HepG2 (cell line): ENCODE results near the gene NME4. TPM values are rescaled to one million over a fixed set of nuclear protein-coding genes. Genes with fewer than 3 reads are reported as not detected.

Experiments
- ARID2 ChIP-seq: sonication (generic); formaldehyde crosslinking; IDR thresholded peaks from 2 replicates; pipeline ENCODE4 v1.8.1; 2022; ENCODE audit warnings: mild to moderate bottlenecking, missing genetic modification reagents, borderline replicate concordance
- CBFB ChIP-seq: sonication (generic); formaldehyde crosslinking; IDR thresholded peaks from 2 replicates; pipeline ENCODE4 v1.4.0; 2020; ENCODE audit warnings: missing genetic modification reagents
- CEBPG ChIP-seq: IDR thresholded peaks from 2 replicates; pipeline ENCODE4 v1.6.1; 2016
- ELF4 ChIP-seq: sonication (generic); formaldehyde crosslinking; IDR thresholded peaks from 2 replicates; pipeline ENCODE4 v1.5.0; 2020; ENCODE audit warnings: missing genetic modification reagents, mild to moderate bottlenecking, moderate library complexity, borderline replicate concordance
- GABPA ChIP-seq, 2 experiments: IDR thresholded peaks; 2 replicates each; pipeline ENCODE4 v1.6.1; 2011 to 2016; ENCODE audit warnings: low read depth in 2 of 2, low read length in 1 of 2, missing biosample characterization in 1 of 2, missing genetic modification characterization in 1 of 2
- HNF4G ChIP-seq, 2 experiments: sonication (generic) in 1 of 2; formaldehyde crosslinking in 1 of 2; IDR thresholded peaks; 2 replicates each; pipeline versions ENCODE4 v1.4.0 to v1.6.1; 2011 to 2020; ENCODE audit warnings: borderline replicate concordance in 2 of 2, low read depth in 2 of 2, mild to moderate bottlenecking in 2 of 2, low read length in 1 of 2, missing genetic modification reagents in 1 of 2, moderate library complexity in 1 of 2
- HNRNPLL ChIP-seq: fragments of 200-400 bp; formaldehyde crosslinking; IDR thresholded peaks from 2 replicates; pipeline ENCODE4 v1.6.1; 2017; ENCODE audit warnings: mild to moderate bottlenecking, low read depth, low read length; ENCODE audit not compliant: poor library complexity, severe bottlenecking
- JARID2 ChIP-seq: sonication (generic); formaldehyde crosslinking; IDR thresholded peaks from 2 replicates; pipeline ENCODE4 v1.8.1; 2023; ENCODE audit warnings: missing genetic modification reagents, inconsistent platforms; ENCODE audit not compliant: insufficient replicate concordance
- KAT8 ChIP-seq: IDR thresholded peaks from 2 replicates; pipeline ENCODE4 v1.6.1; 2016; ENCODE audit warnings: missing genetic modification reagents, missing compliant biosample characterization
- NR2F1 ChIP-seq, 2 experiments: fragments of 450-650 bp in 1 of 2; formaldehyde crosslinking in 1 of 2; IDR thresholded peaks; 2 replicates each; pipeline versions ENCODE4 v1.5.0 to v1.6.1; 2016 to 2020; ENCODE audit warnings: mild to moderate bottlenecking in 1 of 2, missing compliant biosample characterization in 1 of 2, missing genetic modification reagents in 1 of 2, moderate library complexity in 1 of 2
- POGK ChIP-seq: sonication (generic); formaldehyde crosslinking; conservative IDR thresholded peaks from 2 replicates; pipeline ENCODE4 v1.8.0; 2022; ENCODE audit warnings: mild to moderate bottlenecking, moderate library complexity, missing genetic modification reagents
- PPARG ChIP-seq: conservative IDR thresholded peaks from 2 replicates; pipeline ENCODE4 v1.6.1; 2016; ENCODE audit warnings: missing biosample characterization, missing genetic modification reagents
- RBM39 ChIP-seq: fragments of 200-400 bp; formaldehyde crosslinking; IDR thresholded peaks from one replicate; pipeline ENCODE4 v1.6.1; 2018; ENCODE audit warnings: antibody characterized with exemption, mild to moderate bottlenecking, low read depth, low read length; ENCODE audit not compliant: poor library complexity, severe bottlenecking
- SAFB2 ChIP-seq: sonication (generic); formaldehyde crosslinking; IDR thresholded peaks from 2 replicates; pipeline ENCODE4 v1.5.1; 2020; ENCODE audit warnings: missing genetic modification reagents, low read depth, mild to moderate bottlenecking, borderline replicate concordance
- TCF7 ChIP-seq: sonication (generic); IDR thresholded peaks from 2 replicates; pipeline ENCODE4 v1.6.1; 2016; ENCODE audit warnings: antibody characterized with exemption, low read depth
- ZBTB21 ChIP-seq: sonication (generic); formaldehyde crosslinking; IDR thresholded peaks from 2 replicates; pipeline ENCODE4 v1.4.0; 2020; ENCODE audit warnings: missing genetic modification reagents
- ZMYM3 ChIP-seq: sonication (generic); formaldehyde crosslinking; IDR thresholded peaks from 2 replicates; pipeline ENCODE4 v1.5.1; 2020; ENCODE audit warnings: mild to moderate bottlenecking, missing genetic modification reagents
- ZNF263 ChIP-seq: sonication (generic); formaldehyde crosslinking; IDR thresholded peaks from 2 replicates; pipeline ENCODE4 v1.4.0; 2020; ENCODE audit warnings: missing genetic modification reagents
- ZNF292 ChIP-seq: sonication (generic); formaldehyde crosslinking; IDR thresholded peaks from 2 replicates; pipeline ENCODE4 v1.8.1; 2022; ENCODE audit warnings: mild to moderate bottlenecking, low read depth, missing genetic modification reagents, borderline replicate concordance
- ZNF296 ChIP-seq: sonication (generic); formaldehyde crosslinking; conservative IDR thresholded peaks from 2 replicates; pipeline ENCODE4 v1.5.0; 2020; ENCODE audit warnings: mild to moderate bottlenecking, missing genetic modification reagents
- ZNF670 ChIP-seq: sonication (generic); formaldehyde crosslinking; IDR thresholded peaks from 2 replicates; pipeline ENCODE4 v1.8.0; 2022; ENCODE audit warnings: mild to moderate bottlenecking, missing genetic modification reagents, borderline replicate concordance
- ZNF777 ChIP-seq: sonication (generic); formaldehyde crosslinking; IDR thresholded peaks from 2 replicates; pipeline ENCODE4 v1.4.0; 2020; ENCODE audit warnings: missing genetic modification reagents
- polyA plus RNA-seq, 8 experiments: library from polyadenylated mRNA; depleted of rRNA in 3 of 8; stranded (reverse) in 7 of 8; unstranded in 1 of 8; fragments of >200 nt; fragmentation: Illumina TruSeq in 4 of 8; extraction: Trizol in 4 of 8; gene quantifications; 2 replicates each; pipeline versions ENCODE4 v1.2.1 to v1.2.3, GENCODE V29; 2011 to 2016; ENCODE audit warnings: low read depth in 4 of 8, missing spikeins in 1 of 8, mixed read lengths in 1 of 8; ENCODE audit not compliant: insufficient read depth in 1 of 8
- total RNA-seq, 5 experiments: library from RNA; depleted of rRNA; stranded (reverse); fragments of >200 nt; fragmentation: Illumina TruSeq; extraction: Trizol; gene quantifications; 2 replicates each; pipeline ENCODE4 v1.2.3, GENCODE V29; 2016; ENCODE audit warnings: low read depth in 1 of 5

The NME4 gene
- total and polyA plus RNA-seq, 2 of the 13 experiments (the other 11 are each of a cell fraction or from before 2014, with no cell fraction given) = 121 to 263 TPM

DNA sequence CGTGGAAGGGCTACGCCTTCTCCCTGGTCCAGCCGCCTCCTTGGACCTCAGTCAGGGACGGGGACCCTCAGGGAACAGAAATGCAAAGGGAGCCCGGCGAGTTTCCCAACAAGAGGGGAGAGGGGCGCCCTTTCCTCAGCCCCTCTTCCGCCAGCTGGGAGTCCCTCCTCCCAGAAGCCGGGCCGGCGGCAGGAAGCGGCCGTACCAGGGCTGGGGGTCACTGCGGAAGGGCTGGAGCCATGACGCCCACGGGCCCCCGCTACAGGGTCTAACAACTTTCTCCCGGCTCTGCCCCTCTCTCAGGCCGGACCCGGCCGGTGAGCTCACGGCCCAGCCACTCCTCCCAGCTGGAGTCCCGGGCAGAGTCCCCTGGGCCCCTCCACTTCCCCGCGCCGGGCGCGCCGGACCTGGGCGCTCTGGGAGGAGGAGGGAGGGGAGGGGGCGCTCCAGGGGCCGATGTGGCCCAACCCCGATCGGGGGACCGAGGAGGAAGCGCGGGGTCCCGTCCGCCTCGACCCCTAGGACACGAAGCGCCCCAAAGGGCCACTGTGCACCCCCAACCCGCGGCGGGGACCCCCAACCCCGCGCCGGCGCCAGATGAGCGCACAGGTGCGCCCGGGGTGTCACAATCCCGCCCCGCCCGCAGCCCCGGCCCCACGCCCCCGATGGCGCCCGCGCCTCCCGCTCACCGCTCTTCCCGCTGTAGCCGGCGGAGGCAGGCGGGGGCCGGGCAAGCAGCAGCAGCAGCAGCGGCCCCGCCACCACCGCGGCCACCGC is 15.8 kb upstream of the NME4 start (continued):
- TF ChIP-seq SAFB2 (CRISPR knock-in tag) = 0 out of 2 replicates have a peak, but pooled peaks have one; percentile 33
- no peak for TF ChIP-seq ZNF777 (CRISPR knock-in tag)
- TF ChIP-seq PPARG (CRISPR knock-in tag) = peak; percentile 10; the same call in 1 of the 2 replicates
- TF ChIP-seq RBM39 = no peak
- TF ChIP-seq NR2F1 (CRISPR knock-in tag; IDR thresholded peaks at IDR 0.05) = no peak
- no peak for TF ChIP-seq ELF4 (CRISPR knock-in tag)
- TF ChIP-seq KAT8 = peak; percentile 34; the same call in 1 of the 2 replicates
- no peak for TF ChIP-seq ZNF292 (CRISPR knock-in tag)
- TF ChIP-seq ZNF263 = peak; percentile 79
- TF ChIP-seq ZBTB21 (CRISPR knock-in tag) = no peak
- 0 out of 2 replicates have a peak, but pooled peaks have one; percentile 21 for TF ChIP-seq HNF4G (IDR thresholded peaks at IDR 0.05; ENCODE audit: borderline replicate concordance, low read depth, low read length)
- TF ChIP-seq HNF4G (CRISPR knock-in tag; IDR thresholded peaks at IDR 0.05; ENCODE audit: borderline replicate concordance, low read depth) = no peak
- no peak for TF ChIP-seq ZNF296 (CRISPR knock-in tag)
- 0 out of 2 replicates have a peak, but pooled peaks have one; percentile 21 for TF ChIP-seq CBFB (CRISPR knock-in tag)
- peak; percentile 43 for TF ChIP-seq GABPA (IDR thresholded peaks at IDR 0.05; ENCODE audit: low read depth, low read length)
- peak; percentile 66 for TF ChIP-seq GABPA (CRISPR knock-in tag; IDR thresholded peaks at IDR 0.05; ENCODE audit: low read depth)
- TF ChIP-seq POGK (CRISPR knock-in tag) = no peak
- TF ChIP-seq HNRNPLL = peak; percentile 58
- TF ChIP-seq ZMYM3 (CRISPR knock-in tag) = no peak
- TF ChIP-seq CEBPG (CRISPR knock-in tag) = no peak
- TF ChIP-seq TCF7 = no peak
- TF ChIP-seq JARID2 (CRISPR knock-in tag) = no peak
- TF ChIP-seq ZNF670 (CRISPR knock-in tag) = no peak
- no peak for TF ChIP-seq ARID2
